Endometrial microvascular endothelial cells (primary cell): ENCODE data around the gene HOXB9. TPM values are rescaled to one million over a fixed set of nuclear protein-coding genes. Genes with fewer than 3 reads are reported as not detected.

Experiments used
- in situ Hi-C: cut with HindIII; loops from 2 replicates; pipeline ENCODE4 v1.10.0; 2017; ENCODE audit warnings: low sequenced_read_pairs, low pct_unique_long_range_greater_than_20kb; ENCODE audit errors: inconsistent ontology term
- total RNA-seq: library from RNA; depleted of rRNA; stranded (reverse); fragments of >200 nt; gene quantifications from one replicate; pipeline ENCODE4 v1.2.3, GENCODE V29; 2015; ENCODE audit errors: inconsistent ontology term

HOXB9 gene
- total RNA-seq, 1 donor from 2014 or later, result 6.8 TPM

DNA sequence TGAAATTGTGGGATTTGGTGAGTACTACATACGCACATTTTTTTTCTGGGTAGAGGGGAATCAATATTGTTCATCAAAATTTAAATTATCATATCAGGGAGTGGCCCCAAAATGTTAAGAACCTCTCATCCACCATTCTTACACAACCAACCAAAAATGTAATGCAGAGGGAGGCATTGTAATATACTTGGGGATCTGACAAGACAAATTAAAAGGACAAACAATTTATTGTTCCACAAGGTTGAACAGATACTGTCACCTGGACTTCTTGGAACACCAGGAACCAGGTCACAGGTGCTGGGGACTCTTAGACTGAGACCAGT, 14.7 kb upstream of the HOXB9 start:
- in situ Hi-C loops, result no loop called here

DNA sequence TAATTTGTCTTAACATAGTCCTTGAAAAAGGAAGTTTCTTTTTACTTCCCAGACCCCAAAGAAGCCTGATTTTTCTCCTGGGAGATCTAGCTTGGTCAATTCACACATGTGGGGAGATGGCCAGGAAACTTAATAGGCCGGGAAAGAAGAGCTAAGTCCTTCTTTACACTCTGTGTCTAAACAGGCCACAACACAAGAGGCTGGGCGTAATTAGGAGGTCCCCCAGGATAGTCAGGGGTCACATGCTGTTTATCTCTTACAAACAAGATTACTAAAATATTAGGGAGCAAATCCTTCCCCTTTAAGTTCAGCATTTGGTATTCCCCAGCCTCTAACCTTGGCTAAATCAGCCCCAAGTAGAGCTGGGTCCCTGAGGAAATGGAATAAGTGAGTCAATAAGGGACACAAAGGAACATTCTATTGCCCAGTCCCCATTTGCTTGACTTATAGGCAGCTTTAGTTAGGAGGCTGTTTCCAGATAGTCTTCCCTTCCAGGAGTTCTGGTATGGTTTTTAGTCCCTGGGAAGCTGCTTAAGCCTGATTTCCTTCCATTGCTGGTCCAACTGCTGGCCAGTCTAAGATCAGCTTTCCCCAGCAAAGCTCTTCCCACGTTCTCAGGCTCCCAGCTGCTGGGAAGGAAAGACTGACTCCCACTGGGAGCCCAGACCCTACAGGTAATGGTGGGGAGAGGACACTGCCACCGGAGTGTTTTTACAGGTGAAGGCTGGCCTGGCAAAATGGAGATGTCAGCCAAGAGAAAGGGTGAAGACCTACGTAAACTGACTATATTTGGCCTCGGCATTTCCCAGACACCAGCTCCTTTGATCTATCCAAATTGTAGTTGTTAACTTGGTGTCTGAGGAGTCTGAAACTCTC, 14.1 kb upstream of the HOXB9 start:
- in situ Hi-C loops, result no loop called here

GRCh38 chr17:48639136-48639535, 13.0 kb upstream of the HOXB9 start:
- in situ Hi-C loops, result no loop called here

DNA sequence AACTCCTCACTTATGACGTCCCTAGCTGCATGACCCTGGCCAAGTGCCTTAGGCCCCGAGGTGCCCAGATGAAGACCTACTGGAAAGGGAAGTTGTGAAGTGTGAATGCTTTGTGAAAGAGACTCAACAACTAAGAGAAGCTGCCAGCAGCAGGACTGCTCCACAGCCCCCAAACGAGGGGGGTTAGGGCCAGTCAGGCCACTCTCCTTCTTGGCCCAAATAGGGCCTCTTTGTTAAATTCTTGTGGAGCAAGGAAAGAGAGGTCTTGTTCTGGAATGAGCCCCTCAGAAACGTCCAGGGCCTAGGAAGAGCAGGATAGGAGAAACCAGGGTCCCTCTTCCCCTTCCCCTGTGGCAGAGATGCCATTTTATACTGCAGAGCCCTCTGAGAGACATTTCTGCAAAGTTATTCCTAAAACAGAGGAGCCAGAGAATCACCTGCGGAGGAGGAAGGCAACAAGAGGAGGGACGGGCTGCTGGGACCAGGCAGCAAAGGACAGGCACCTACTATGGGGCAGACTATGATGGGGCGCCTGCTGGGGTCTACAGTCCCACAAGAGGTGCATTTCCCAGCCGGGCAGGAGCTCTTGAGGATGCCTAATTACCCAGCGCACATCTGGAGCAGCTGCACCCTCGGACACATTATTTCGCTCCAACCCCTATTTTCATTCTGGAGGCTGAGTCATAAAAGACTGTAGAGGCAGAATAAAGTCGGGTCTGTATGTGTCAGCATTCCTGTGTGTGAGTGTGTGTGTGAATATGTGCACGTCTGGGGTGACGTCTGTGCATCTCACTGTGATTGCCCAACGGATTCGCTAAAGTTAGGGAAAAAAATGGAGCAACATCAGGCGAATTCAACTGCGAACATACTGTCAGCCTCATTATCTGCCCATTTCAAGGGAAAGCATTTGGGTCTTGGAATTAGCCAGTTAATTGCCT, 11.4 kb upstream of the HOXB9 start:
- in situ Hi-C loops, result no loop called here

DNA sequence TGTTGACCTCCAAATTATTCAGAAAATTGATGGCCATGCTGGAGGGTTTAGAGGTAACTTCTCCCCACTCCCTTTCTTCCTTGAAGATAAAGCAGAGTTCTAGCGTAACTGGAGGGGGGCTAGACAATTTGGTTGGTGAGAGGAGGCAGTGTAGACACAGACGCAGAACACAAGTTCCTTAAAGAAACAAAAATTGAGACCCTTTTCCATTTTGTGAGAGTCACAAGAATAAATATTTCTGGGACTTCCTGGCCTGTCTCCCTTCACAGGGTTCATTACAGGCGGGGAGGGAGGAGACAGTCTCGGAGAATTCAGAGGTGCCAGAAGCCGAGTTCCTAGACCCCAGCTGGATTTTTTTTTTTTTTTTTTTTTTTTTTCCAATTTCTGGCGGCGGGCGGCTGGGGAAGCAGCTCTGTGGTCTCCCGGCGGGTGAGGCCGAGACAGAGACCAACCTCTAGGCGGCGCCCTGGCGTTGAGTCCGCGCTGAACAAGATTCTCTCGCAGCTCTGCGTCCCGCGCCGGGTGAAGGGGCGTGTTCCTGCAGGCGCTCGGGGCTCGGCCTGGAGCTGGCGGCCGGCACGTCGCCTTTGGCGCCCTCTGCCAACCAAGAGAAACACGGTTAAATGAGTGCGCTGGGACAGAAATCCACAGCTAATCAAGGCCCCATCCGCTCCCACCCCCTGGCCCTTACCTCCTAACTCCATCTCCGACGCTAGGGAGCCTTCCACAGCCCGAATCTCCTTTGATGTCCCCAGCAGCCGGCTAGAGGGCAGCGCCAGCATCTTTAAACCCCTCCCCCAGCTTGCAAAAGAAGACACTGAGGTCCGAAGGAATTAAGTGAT, 10.2 kb upstream of the HOXB9 start:
- in situ Hi-C loops, result no loop called here

DNA sequence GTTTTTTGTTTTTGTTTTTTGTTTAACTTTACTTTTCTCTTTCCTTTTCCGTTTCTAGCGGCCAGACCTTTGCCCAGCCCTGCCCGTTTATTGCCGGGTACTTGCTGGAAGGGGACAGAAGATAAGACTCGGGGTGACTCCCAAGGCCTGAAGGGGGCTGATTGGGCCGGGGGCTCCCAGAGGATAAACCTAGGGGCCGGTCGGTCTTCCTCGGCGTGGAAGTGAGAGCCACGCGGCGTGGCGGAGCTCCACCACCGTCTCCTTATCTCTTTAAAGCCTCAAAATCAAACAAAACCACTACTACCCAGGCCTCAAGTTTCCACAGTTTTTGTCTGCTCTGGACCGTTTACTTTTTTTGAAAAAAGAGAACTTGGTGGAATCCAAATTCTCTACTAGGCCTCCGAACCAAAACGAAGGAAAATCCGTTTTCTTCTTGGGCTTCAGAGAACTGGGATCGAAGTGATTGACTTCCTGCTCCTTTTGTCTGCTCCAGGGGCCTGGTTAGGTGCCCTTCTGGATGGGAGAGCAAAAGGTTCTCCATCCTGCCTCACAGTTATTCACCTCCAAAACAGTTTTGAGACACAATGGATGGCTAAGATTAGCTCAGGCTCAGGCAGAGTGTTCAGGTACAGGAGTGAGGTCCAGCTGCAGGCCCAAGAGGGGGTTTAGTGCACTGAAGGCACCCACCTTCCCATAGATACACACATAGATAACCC, 8.5 kb upstream of the HOXB9 start:
- in situ Hi-C loops, result no loop called here

GRCh38 chr17:48633266-48633677, 7.1 kb upstream of the HOXB9 start:
- in situ Hi-C loops, result no loop called here

GRCh38 chr17:48632579-48633265, 6.6 kb upstream of the HOXB9 start:
- in situ Hi-C loops, result no loop called here

DNA sequence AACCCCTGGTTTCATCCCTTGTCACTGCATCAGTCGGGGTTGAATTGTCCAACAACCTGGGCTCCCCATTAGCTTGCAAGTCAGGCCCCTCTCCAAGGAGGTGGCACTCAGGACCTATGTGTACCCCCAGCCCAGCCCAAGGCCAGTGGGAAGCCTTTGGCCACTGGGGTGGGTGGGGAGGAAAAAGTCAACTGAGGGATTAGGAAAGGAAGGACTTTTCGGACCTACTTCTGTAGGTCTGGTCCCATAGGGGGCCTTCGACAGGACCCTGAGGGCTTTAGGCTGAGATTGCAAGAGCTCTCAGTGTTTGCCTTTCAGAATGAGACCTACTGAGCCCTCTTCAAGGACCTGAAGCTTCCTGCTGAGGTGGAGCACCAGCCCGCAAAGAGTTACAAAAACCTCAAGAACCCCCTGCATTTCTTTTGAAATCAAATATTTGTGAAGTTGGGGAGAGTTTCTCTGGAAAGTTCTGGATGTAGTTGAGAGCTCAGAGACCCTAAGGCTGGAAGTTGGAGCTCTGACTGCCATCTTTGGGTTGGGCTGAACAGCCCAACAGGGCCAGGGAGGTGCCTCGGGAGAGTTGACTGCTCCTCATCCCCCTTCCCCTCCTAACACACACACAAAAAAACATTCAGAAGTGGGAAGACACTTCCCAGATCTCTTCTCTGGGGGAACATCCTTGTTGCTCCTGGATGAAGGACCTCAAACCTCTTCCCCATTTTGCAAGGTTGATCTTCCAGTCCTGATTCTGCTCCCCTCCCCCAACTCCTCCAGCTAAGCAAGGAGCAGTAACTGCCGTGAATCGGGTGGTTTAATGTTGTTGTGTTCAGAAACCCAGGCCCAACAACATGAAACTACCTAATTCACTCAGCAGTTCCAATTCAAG, 5.8 kb upstream of the HOXB9 start:
- in situ Hi-C loops, result no loop called here

DNA sequence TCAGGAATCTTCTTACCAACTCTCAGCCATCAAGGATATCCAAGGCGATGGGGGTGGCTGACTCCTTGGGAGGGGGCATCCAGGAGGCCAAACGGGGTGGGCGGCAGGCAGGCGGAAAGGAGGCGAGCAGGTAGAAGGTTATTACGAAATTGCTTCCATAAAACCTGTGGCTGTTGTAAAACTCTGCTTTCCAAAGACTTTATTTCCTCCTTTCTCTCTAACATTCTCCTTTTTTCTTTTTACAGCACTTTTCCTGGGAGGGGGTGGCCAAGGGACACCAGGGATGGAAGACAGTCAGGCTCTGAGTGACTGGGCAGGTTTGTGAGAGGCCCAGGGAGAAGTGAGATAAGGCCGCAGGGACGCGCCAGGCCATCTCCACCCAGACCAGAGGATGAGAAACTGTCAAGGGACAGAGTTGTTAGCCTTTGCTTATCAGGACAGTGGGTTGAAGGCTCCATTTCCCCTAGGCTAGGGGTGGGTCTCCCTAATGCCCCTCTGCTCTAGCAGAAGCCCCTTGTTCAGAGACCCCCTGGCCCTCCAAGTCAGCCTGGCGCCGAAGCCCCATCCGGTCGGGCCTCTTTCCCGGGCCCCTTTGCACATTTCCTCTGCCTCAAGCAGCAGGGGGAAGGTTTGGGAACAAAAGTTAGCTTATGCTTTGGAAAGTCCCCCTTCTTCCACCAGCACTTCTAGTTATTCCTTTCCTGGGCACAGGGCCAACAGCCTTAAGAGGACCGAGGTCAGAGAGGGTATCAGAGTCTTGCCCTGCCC, 5.0 kb upstream of the HOXB9 start:
- in situ Hi-C loops, result no loop called here

DNA sequence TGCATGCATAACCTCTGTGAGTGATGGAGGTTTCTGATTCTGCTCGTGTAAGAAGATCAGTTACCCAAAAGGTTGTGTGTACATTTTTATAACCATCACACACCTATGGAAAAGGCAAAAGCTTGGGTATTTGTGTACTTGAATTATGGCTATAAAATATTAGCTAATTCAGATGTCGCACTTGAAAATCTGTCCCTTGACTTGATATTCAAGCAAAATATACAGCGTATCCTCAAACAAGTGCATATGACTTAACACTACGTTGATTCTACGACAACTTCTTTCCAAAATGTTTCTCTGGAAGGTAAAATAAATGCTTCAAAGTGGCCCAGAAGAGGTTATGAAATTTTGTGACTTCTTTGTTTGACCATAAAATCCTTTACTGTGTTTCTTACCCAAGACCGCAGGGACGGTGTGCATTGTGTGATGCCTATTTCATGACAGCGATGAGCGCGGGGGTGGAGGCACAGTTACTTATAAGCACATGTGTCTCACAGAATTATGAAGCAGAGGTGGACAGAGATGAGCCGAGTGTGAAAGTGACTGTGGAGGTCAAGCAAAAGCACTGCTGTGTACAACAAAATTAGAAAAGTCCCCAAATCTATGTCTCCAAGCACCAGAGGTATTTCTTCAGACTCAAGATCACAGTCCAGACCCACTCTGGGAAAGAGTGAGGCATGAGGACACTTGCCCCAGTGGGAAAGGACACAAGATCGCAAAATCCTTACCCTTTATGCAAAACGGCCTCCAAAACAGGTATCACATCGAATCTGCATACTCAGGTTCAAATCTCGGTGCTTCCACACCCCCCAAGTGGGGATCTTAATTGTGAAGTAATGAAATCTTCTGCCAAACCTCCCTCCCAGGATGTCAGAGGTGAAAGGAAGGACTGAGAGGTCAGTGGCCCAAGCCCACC, 4.1 kb upstream of the HOXB9 start:
- in situ Hi-C loops, result no loop called here

DNA sequence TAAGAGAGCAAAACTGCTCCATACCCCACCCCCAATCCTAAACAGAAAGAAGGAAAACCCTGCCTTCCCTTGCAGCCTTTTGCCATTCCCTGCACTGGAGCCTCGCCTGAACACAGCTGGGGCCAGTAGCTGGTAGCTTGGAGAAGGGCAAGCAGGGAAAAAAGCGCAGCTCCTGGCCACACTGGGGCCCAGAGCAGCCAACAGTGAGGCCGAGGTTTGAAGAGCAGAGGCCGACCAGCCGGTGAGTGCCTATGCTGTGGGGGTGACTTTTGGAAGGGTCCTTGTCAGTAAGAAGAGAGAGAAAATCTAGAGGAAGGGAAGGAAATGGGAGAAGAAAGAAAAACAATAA, 3.2 kb upstream of the HOXB9 start:
- in situ Hi-C loops, result no loop called here

DNA sequence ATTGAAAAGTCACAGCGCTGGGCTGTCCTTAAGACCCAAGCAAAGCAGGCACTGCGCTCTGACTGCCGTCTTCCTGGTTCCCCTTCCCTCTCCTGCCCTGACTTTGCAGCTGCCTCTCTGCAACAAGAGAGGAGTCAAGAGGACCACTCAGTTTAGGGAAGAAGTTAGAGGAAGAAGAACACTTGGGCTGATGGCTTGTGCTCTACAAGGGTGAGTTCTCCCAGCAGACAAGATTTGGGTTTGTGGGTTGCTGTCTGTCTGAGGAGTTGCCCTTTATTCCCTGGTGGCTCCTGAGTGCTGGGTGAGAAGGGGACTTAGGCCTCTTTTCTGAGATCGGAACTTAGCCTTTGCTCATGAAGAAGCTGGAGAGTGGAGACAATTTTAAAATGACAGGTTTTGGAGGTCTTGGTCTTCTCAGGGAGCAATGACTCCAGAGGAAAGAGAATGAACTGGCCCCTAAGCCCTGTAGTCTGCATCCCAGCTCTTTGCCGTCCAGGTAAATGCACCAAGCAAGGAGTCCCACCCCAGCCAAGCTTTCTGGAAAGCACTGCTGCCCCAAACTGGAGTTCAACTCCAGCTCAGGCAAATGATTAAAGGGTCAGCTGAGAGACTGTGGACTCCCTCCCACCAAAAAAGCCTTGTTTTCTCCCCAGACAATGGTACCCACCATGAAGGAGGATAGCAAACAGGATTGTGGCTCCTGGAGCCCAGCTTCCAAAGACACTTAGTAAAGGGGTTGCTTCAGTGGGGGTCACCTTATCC, 2.7 kb upstream of the HOXB9 start:
- in situ Hi-C loops, result no loop called here

GRCh38 chr17:48627623-48628521, 1.7 kb upstream of the HOXB9 start:
- in situ Hi-C loops, result no loop called here
